ENCODE measurements around the gene ITGA6.

ITGA6 gene

GRCh38 chr2:172467382-172467781, 40.0 kb downstream of the ITGA6 start:
- DNase-seq, result no peak

- DNase-seq, result no peak
Measured at GRCh38 chr2:172470958-172471922, 43.9 kb downstream of the ITGA6 start.

- DNase-seq, result no peak
Measured at GRCh38 chr2:172472446-172473033, 45.2 kb downstream of the ITGA6 start.

DNA sequence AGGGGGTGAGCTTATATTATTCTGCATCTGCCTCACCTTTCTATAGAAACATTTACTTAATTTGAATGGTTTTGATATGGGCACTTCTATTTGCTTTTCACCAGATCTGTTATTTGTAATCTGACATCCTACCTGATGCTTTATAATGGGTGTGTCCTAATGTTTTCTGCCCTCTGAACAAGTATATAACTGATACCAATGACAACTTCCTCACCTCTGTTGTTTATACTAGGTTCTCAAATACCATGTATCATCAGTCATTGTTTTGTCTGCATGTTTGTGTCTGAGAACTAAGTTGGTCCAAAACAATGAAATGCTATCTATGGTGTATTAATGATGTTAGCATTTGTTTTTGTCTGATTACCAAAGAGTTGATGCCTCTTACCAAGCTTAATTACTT, 45.8 kb downstream of the ITGA6 start:
- DNase-seq, result no peak

DNA sequence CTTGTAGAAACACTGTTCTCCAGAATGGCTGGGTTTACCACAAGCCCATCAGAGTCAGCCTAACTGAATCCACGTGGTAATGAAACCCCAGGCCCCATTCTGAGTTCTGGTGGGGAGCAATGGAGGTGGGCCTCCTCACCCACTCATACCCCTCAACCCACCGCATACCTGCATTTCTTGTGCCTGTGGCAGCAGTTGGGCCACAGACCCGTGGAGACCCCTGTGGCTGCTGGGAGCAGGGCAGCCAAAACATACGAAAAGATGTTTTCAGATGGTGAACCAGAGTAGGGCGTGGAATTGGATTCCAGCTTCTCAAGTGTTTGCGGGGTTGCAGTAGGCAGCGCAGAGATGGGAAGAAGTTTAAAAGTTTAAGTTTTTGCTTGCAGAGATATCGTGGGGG, 51.0 kb downstream of the ITGA6 start:
- no peak for DNase-seq

DNA sequence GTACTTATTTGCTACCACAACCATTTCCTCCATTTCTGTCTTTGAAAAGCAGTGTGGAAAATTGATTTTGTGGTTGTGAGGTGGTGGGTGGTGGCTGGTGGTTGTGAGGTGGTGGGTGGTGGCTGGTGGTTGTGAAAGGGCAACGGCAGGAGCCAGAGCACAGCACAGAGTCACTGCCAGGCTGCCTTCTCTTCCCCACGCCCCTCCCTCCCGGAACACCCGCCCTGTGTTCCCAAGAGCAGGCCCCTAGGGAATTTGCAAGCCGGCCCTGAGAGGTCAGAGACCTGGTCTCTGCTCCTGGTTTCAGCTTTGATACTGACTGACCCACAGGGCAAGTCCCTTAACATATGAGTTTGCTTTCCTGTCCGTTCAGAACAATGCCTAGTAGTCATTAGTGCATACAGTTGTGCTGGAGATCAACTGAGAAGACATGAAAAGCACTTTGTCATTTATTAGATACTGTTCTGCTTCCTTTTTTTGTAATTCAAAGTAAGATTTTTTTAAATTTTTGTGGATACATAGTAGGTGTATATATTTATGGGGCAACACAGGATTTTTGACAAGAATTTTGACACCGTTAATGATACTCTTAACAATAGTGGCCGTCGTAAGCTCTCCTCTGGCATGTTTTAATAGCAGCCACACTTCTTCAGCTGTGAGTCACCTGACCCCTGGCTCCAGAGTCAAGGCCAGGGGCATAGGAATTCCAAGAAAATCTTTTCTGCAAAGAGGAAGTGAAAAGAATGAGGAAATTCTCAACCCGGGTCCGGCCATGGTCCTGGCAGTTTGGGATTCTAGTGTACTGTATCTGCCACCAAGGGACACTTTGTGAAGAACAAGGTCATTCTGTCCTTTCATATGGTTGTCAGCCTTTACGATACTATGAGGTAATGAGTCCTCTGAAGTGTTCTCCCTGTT, 53.2 kb downstream of the ITGA6 start:
- DNase-seq, result no peak

DNA sequence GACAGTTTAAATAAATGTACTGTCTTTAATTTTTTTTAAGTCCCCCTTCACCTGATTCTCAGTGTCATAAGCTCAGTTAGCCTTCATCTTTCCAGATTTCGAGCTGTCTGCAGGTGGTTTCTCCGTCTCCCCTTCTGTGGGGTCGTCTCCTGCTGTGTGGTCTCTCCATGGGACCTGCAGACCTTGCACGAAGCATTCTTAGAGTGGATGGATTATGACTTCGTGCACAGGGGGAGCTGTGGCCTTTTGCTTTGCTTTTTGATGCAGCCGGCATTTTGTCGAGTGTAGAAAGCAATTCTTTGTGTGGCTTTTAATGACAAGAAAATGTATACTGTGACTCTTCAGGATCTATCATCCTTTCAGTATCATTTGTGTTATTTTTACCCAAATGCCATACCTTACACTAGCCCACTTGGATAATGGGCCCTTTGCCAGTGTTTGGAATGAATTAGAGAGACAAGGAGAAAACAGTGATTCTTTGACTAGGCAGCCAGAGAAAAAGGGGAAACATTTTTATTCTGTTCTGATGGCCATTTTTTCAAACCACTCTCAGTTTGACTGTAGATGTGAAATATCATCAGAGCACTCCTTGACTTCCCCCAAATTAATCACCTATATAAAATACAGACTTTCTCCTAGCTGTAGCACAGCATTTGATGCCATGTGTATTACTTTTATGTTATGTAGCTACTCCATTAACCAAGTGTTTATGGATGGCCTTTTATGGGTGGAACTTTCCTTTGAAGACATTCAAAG, 54.3 kb downstream of the ITGA6 start:
- DNase-seq, result no peak

DNA sequence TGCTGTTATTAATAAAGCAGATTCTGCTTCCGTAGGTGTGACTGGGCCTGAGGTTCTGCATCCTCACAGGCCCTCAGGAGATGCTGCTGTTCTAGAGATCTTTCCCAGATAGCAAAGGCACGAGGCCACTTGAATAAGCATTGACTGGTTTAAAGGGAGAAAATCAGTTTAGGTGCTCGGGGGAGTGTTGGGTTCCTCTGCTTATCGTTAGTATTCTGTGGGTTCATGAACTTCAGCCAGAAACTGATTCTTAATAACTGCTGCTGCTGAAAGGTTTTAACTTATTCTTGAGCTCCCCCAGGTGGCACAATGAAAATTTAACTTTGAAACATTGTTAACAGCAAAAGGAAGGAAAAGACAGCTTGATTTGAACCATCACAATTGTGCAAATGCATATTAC, 56.9 kb downstream of the ITGA6 start:
- DNase-seq, result no peak

- no peak for DNase-seq
Measured at GRCh38 chr2:172484706-172485105, 57.3 kb downstream of the ITGA6 start.

DNA sequence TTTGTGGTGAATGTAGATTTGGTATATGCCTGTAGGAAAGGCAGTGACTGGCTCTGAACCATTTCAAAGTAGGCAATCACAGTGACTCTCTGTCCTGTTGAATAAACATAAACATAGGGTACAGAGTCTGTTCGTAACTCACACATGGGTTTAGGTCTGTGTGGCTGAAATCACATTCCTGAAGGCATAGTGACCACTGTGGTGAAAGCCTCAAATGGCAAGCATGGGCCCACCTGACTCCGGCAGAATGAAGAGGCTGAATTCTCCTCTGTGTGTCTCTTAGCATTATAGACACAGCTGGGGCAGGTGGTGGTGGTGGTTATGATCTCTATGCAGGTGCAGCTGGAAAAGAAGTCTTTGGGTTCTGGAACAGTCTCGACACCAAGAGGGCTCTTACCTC, 61.2 kb downstream of the ITGA6 start:
- no peak for DNase-seq

DNA sequence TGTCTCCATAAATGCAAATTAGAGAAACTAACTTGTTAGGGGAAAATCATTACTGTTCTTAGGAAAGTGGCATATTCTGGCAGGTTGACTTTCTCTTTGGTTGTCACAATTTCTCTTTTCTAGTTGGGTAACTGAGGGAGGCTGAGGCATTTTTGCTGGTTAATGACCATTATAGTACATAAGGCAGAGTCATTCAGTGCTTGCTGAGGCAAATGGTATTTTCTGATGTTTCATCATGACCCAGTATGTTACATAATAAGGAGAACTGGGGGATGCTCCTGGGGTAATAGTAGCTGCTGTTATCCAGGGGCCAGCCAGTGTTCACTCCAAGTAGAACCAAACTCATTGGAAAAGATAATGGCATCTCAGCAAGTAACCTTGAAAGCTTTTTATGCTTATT, 62.3 kb downstream of the ITGA6 start:
- no peak for DNase-seq

DNA sequence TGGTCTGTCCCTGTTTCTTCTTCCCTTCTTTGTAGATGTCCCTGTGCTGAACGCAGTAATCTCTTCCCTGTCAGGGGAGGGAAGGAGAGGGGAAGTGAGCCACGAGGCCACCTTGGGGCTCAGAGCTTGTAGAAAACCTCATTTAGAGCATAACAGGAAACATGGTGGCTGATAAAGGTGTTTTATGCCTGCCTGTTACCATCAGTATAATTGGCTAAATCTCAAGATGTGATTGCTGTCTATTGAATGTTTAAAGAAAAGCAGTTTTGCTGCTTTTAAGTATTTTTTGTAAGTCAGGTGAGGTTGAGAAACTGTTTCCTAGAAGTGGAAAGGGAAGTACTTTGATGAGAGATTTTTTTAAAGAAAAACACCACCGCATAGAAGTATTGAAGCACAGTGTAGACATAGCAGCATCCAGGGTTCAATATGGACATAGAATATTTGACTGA, 68.8 kb downstream of the ITGA6 start:
- no peak for DNase-seq

GRCh38 chr2:172507199-172507598, 79.8 kb downstream of the ITGA6 start:
- no peak for DNase-seq

DNA sequence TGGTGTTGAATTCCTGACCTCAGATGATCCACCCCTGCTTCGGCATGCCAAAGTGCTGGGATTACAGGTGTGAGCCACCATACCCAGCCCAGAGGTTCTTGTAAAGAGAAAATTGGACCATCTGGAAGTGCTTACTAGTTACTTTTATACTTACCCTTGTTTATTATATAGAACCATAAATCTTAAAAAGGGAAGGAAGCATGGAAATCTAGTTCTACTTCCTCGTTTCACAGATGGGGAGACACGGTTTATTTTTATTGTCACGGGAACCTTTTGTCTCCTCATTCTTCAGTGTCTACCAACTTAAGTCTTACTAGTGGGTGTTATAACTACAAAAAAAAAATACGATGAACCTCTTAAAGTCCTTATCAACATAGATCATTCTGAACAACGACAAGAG, 82.7 kb downstream of the ITGA6 start:
- no peak for DNase-seq

GRCh38 chr2:172510548-172510947, 83.2 kb downstream of the ITGA6 start:
- no peak for DNase-seq

DNA sequence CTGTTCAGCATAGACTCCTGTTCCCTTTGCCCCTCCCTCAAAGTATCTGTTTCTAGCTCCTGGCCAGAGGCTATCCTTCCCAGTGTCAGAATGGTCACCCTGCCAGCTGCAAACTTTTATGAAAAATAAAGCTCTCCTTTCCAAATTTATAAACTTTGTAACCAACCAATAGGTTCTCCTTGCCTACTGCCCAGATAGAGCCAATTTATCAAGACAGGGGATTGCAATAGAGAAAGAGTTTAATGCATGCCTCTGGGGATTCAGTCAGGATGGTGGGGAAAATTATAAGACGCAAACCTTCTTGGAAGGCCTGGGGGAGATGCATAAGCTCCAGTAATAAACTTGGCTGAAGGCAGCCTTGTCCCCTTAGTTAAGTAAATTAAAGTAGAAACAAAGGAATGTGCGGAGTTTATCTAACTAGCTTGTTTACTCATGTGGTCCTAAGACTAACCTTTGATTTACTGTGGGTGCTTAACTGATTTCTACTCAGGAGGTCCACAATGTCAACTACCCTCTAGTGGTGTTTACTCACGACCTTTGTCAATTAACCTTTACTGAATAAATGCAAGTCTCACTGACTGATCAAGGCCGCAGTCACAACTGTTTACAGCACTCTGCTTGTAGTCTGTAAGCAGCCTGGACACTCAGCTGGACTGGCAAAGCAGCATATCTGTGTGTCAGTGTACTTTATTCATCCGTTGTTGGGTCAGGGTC, 85.6 kb downstream of the ITGA6 start:
- DNase-seq, result no peak

- DNase-seq, result no peak
Measured at GRCh38 chr2:172513524-172513900, 86.1 kb downstream of the ITGA6 start.

GRCh38 chr2:172513935-172514586, 86.7 kb downstream of the ITGA6 start:
- no peak for DNase-seq

DNA sequence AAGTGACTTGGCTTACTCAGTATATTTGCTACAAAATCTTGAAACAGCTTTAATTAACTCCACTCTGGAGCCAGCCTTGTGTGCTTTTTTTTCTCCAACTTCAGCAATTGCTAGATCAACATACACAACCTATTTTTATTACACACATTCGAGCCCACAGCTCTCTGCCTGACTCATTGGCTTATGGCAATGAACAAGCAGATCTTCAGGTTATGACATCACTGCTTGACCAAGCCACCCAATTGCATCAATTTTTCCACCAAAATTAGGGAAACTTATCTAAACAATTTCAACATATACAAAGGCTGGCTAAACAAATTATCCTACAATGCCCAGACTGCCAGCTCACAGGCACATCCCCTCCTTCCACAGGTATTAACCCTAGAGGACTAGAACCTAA, 88.9 kb downstream of the ITGA6 start:
- DNase-seq, result no peak

DNA sequence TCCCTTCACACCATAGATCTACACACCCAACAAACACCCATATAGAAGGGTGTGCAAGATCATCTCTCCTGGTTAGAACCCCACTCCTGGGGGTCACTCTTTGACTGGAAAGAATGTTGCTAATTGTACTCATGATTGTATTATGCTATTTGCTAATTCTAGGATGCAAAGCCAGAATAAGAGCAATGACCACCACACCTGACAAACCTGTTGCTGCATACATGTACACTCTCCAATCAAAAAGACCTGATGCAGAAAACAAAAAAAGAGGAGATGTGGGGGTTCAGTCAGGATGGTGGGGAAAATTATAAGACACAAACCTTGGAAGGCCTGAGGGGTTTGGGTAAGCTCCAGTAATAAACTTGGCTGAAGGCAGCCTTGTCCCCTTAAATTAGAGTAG, 91.6 kb downstream of the ITGA6 start:
- DNase-seq, result no peak

GRCh38 chr2:172525601-172526000, 98.2 kb downstream of the ITGA6 start:
- no peak for DNase-seq
